Calu3 (cell line): ENCODE data around the gene LYPD6B. TPM values are rescaled to one million over a fixed set of nuclear protein-coding genes. Genes with fewer than 3 reads are reported as not detected.

Experiments
- BruUV-seq: library from RNA; stranded (reverse); fragments of 400-500 nt; replicated peaks from 2 replicates; lab custom pipeline; 2021; lab: Mats Ljungman, UMichigan
- CTCF ChIA-PET: fragments of 300-600 bp; sonication (Branson Sonifier 250); formaldehyde crosslinking; loops from one replicate; lab custom pipeline; 2022; ENCODE audit warnings: antibody characterized with exemption; lab: Charles Lee
- DNase-seq: peaks from one replicate; pipeline ENCODE4 v3.0.0; 2022
- H3K27ac Mint-ChIP-seq: one replicate; pipeline ENCODE4 v1.8.0; 2022; ENCODE audit warnings: mixed read lengths; ENCODE audit not compliant: unreplicated experiment
- H3K27me3 Mint-ChIP-seq: one replicate; pipeline ENCODE4 v1.8.0; 2022; ENCODE audit warnings: mixed read lengths; ENCODE audit not compliant: unreplicated experiment
- H3K36me3 Mint-ChIP-seq: one replicate; pipeline ENCODE4 v1.8.0; 2022; ENCODE audit warnings: mild to moderate bottlenecking, moderate library complexity, mixed read lengths; ENCODE audit not compliant: insufficient read depth, unreplicated experiment
- H3K4me1 Mint-ChIP-seq: one replicate; pipeline ENCODE4 v1.8.0; 2022; ENCODE audit warnings: mild to moderate bottlenecking, low read depth, mixed read lengths; ENCODE audit not compliant: unreplicated experiment
- H3K4me3 Mint-ChIP-seq: one replicate; pipeline ENCODE4 v1.8.0; 2022; ENCODE audit warnings: mild to moderate bottlenecking, low read depth, moderate library complexity, mixed read lengths; ENCODE audit not compliant: unreplicated experiment
- H3K9me3 Mint-ChIP-seq: one replicate; pipeline ENCODE4 v1.8.0; 2022; ENCODE audit warnings: low read depth, mixed read lengths; ENCODE audit not compliant: unreplicated experiment
- CTCF ChIP-seq: fragments of 200-600 bp; IDR thresholded peaks from one replicate; pipeline ENCODE4 v1.8.0; 2022; ENCODE audit warnings: antibody characterized with exemption; ENCODE audit not compliant: unreplicated experiment
- intact Hi-C: fragments of 100-400 bp; cut with micrococcal nuclease; formaldehyde crosslinking; loops from one replicate; pipeline ENCODE4 v1.10.0; 2022; ENCODE audit not compliant: unreplicated experiment
- total RNA-seq: library from RNA; stranded (reverse); gene quantifications from 2 replicates; pipeline ENCODE4 v1.2.3, GENCODE V29; 2022

Gene LYPD6B
- total RNA-seq, 1 experiment from 2014 or later: 0.87 TPM

GRCh38 chr2:149219856-149220255, 181.4 kb downstream of the LYPD6B start:
- TF ChIP-seq CTCF: no peak
- Mint-ChIP-seq H3K4me3 (no peak overlapping the region), H3K27ac (no peak overlapping the region), H3K9me3 (no peaks in the 10 kb centered on the region), H3K36me3 (no peaks in the 10 kb centered on the region), H3K4me1 (no peaks in the 10 kb centered on the region), H3K27me3 (no peaks in the 10 kb centered on the region)
- CTCF ChIA-PET: no interaction called here
- no peak for DNase-seq
- intact Hi-C loops: no loop called here
- BruUV-seq: no TSS peak

GRCh38 chr2:149221002-149221401, 182.5 kb downstream of the LYPD6B start:
- no peaks in the 10 kb centered on the region for H3K9me3 Mint-ChIP-seq
- CTCF ChIA-PET: no interaction called here
- no TSS peak for BruUV-seq
- DNase-seq: no peak
- intact Hi-C loops: no loop called here
- no peaks in the 10 kb centered on the region for H3K36me3 Mint-ChIP-seq
- TF ChIP-seq CTCF: no peak
- no peak overlapping the region for H3K4me3 Mint-ChIP-seq
- H3K27me3 Mint-ChIP-seq: no peaks in the 10 kb centered on the region
- peaks cover 9% of the 10 kb centered on the region for H3K4me1 Mint-ChIP-seq
- H3K27ac Mint-ChIP-seq: no peak overlapping the region

- Mint-ChIP-seq H3K27me3 (no peaks in the 10 kb centered on the region), H3K27ac (no peak overlapping the region), H3K36me3 (no peaks in the 10 kb centered on the region), H3K4me1 (peaks cover 18% of the 10 kb centered on the region), H3K4me3 (no peak overlapping the region), H3K9me3 (no peaks in the 10 kb centered on the region)
- DNase-seq: no peak
- CTCF ChIA-PET: no interaction called here
- intact Hi-C loops: no loop called here
- BruUV-seq: no TSS peak
- no peak for TF ChIP-seq CTCF
These were observed 183.4 kb downstream of the LYPD6B start for GRCh38 chr2:149221898-149222297.

GRCh38 chr2:149223472-149224095, 185.1 kb downstream of the LYPD6B start:
- Mint-ChIP-seq H3K9me3 (no peaks in the 10 kb centered on the region), H3K4me3 (no peak overlapping the region), H3K27ac (no peak overlapping the region), H3K4me1 (peaks cover 19% of the 10 kb centered on the region), H3K27me3 (no peaks in the 10 kb centered on the region), H3K36me3 (no peaks in the 10 kb centered on the region)
- CTCF ChIA-PET: no interaction called here
- DNase-seq: no peak
- BruUV-seq: no TSS peak
- intact Hi-C loops: no loop called here
- TF ChIP-seq CTCF: no peak
